Endodermal cell (in vitro differentiated cells): Measurements from ENCODE around the gene GLB1L. TPM values are rescaled to one million over a fixed set of nuclear protein-coding genes. Genes with fewer than 3 reads are reported as not detected.

Experiments
- DNase-seq: peaks from one replicate; pipeline ENCODE4 v3.0.0-alpha.2; 2017
- H3K27ac ChIP-seq: 2 replicates; pipeline ENCODE4 v1.5.1; 2013; ENCODE audit warnings: mild to moderate bottlenecking, low read depth, low read length, moderate library complexity
- H3K27me3 ChIP-seq: 2 replicates; pipeline ENCODE4 v1.6.1; 2013; ENCODE audit warnings: mild to moderate bottlenecking, low read length, moderate library complexity; ENCODE audit not compliant: insufficient read depth, control insufficient read depth, poor library complexity, severe bottlenecking
- H3K36me3 ChIP-seq: 2 replicates; pipeline ENCODE4 v1.7.0; 2013; ENCODE audit warnings: mild to moderate bottlenecking, low read length, moderate library complexity; ENCODE audit not compliant: control insufficient read depth, insufficient read depth
- H3K4me1 ChIP-seq: one replicate; pipeline ENCODE4 v1.7.0; 2013; ENCODE audit warnings: low read length; ENCODE audit not compliant: control insufficient read depth, insufficient read depth
- H3K4me3 ChIP-seq: 2 replicates; pipeline ENCODE4 v1.5.1; 2013; ENCODE audit warnings: mild to moderate bottlenecking, low read length, moderate library complexity
- H3K9ac ChIP-seq: 2 replicates; pipeline ENCODE4 v1.6.1; 2013; ENCODE audit warnings: mild to moderate bottlenecking, low read length, moderate library complexity; ENCODE audit not compliant: poor library complexity, severe bottlenecking; ENCODE audit errors: extremely low read depth
- H3K9me3 ChIP-seq: 2 replicates; pipeline ENCODE4 v1.6.1; 2013; ENCODE audit warnings: mild to moderate bottlenecking, low read length, moderate library complexity; ENCODE audit not compliant: control insufficient read depth
- H3K27ac Mint-ChIP-seq: 2 replicates; pipeline ENCODE4 v1.8.0; 2020; ENCODE audit warnings: mixed read lengths
- H3K27me3 Mint-ChIP-seq: 2 replicates; pipeline ENCODE4 v1.8.0; 2021; ENCODE audit warnings: mild to moderate bottlenecking, mixed read lengths; ENCODE audit not compliant: insufficient read depth
- H3K36me3 Mint-ChIP-seq: 2 replicates; pipeline ENCODE4 v1.8.0; 2020; ENCODE audit warnings: low read depth, mixed read lengths
- H3K4me1 Mint-ChIP-seq: 2 replicates; pipeline ENCODE4 v1.8.0; 2020; ENCODE audit warnings: mixed read lengths
- H3K4me3 Mint-ChIP-seq: 2 replicates; pipeline ENCODE4 v1.8.0; 2020; ENCODE audit warnings: mild to moderate bottlenecking, moderate library complexity, mixed read lengths
- H3K9me3 Mint-ChIP-seq: 2 replicates; pipeline ENCODE4 v1.8.0; 2020; ENCODE audit warnings: mild to moderate bottlenecking, mixed read lengths
- WGBS, 2 experiments: methylation state at CpG; one replicate each; pipeline versions ENCODE4 v1.1.5 to v1.1.7; 2013; ENCODE audit warnings: missing lambda C conversion rate in 2 of 2, mixed read lengths in 1 of 2; ENCODE audit not compliant: insufficient coverage in 1 of 2, insufficient read length in 1 of 2; 5-methylcytosine and 5-hydroxymethylcytosine counted together
- total RNA-seq, 2 donors: library from RNA; stranded (reverse); fragmentation: NEBNext Ultra II Directional in 1 of 2; extraction: Animal tissue kit (Norgen Biotek cat#: 25700) in 1 of 2; gene quantifications; 2 replicates in 1 of 2; 3 replicates in 1 of 2; pipeline ENCODE4 v1.2.1, GENCODE V29; 2021
- TF ChIP-seq, protein P1 (sequence below): fragments of 200-600 bp; sonication (generic); conservative IDR thresholded peaks from 2 replicates; pipeline ENCODE4 v1.5.0; 2021; ENCODE audit warnings: antibody characterized with exemption, mild to moderate bottlenecking

GLB1L gene
- total RNA-seq, 2 donors from 2014 or later = 9.7 to 13.8 TPM

DNA sequence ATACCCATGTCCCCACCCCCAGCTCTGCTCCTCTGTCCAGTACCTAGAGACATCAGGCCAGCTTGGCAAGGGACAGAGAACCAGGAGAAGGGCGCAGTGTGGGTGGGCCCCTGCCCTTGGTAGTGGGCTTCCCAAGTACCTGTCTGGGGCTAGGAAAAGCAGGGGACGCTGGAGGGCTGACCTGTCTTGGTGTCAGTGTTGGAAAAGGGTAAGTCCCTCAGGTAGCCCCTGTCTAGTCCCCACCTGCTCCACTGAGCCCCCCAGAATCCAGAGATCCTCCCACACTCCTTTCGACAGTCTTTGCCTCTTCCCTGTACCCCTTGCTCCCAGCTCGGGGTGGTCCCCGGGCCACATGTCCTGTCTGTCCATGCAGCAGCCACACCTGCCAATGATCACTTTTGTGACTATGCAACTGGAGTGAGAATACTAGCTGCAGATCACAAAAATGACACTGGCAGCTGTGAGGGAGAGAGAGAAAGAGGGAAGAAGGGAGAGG lies 48.5 kb upstream of the GLB1L start:
- Histone ChIP-seq H3K36me3 (no peaks in the 10 kb centered on the region), H3K9ac (no peak overlapping the region), H3K27ac (no peak overlapping the region), H3K4me3 (peak overlapping the region; percentile 81), H3K9me3 (no peaks in the 10 kb centered on the region), H3K4me1 (no peaks in the 10 kb centered on the region), H3K27me3 (peaks cover 9% of the 10 kb centered on the region)
- TF ChIP-seq, protein P1, sequence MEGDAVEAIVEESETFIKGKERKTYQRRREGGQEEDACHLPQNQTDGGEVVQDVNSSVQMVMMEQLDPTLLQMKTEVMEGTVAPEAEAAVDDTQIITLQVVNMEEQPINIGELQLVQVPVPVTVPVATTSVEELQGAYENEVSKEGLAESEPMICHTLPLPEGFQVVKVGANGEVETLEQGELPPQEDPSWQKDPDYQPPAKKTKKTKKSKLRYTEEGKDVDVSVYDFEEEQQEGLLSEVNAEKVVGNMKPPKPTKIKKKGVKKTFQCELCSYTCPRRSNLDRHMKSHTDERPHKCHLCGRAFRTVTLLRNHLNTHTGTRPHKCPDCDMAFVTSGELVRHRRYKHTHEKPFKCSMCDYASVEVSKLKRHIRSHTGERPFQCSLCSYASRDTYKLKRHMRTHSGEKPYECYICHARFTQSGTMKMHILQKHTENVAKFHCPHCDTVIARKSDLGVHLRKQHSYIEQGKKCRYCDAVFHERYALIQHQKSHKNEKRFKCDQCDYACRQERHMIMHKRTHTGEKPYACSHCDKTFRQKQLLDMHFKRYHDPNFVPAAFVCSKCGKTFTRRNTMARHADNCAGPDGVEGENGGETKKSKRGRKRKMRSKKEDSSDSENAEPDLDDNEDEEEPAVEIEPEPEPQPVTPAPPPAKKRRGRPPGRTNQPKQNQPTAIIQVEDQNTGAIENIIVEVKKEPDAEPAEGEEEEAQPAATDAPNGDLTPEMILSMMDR = no peak
- Mint-ChIP-seq H3K36me3 (no peaks in the 10 kb centered on the region), H3K27me3 (peaks cover 40% of the 10 kb centered on the region), H3K4me3 (peak overlapping the region; percentile 73), H3K9me3 (no peaks in the 10 kb centered on the region), H3K27ac (no peak overlapping the region), H3K4me1 (peaks cover under 1% of the 10 kb centered on the region)
- WGBS, 2 experiments = 94 to 96% methylated on average over 3 to 5 of the region's 5 CpGs
- DNase-seq = no peak

DNA sequence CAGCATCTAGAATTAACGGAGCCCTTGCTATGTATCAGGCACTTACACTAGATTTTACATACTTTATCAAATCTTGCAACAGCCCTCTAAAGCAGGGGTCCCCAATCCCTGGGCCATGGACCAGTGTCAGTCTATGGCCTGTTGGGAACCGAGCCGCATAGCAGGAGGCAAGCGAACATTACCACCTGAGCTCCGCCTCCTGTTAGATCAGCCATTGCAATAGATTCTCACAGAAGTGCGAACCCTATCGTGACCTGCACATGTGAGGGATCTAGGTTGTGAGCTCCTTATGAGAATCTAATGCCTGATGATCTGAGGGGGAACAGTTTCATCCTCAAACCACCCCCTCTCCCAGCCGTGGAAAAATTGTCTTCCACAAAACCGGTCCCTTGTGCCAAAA lies 47.4 kb upstream of the GLB1L start:
- H3K4me1 Mint-ChIP-seq = no peaks in the 10 kb centered on the region

DNA sequence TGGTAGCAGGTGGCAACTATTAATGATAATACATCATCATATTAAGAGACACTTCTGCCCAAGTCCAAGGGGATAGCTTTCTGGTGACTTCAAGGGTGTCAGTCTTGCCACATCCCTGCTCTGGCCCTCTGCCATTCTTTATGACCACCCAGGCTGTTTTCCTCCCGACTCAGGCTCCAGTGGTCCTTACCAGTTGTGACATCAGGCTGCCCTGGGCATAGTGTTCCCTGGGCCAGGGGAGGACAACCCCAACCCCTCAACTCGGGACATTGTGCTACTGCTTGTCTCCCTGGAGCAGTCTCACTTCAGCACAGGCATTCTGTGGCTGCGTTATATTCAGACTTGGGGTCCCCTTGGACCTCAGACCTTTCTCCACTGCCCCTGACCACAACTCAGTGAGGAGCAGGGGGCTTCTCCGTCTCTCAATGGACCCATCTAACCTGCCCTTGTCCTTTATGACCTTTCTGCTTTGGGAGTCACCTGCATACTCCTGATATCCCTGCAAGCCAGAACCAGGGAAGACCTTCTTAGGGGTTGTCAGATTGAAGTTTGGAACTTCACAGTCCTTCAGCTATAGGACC lies 46.8 kb upstream of the GLB1L start:
- H3K27me3 ChIP-seq = peaks cover 9% of the 10 kb centered on the region
- no peaks in the 10 kb centered on the region for H3K36me3 Mint-ChIP-seq
- WGBS, 2 experiments = 87 to 93% methylated on average over 3 to 4 of the region's 4 CpGs
- no peak overlapping the region for H3K4me3 ChIP-seq
- H3K9me3 Mint-ChIP-seq = no peaks in the 10 kb centered on the region
- H3K4me1 ChIP-seq = no peaks in the 10 kb centered on the region
- TF ChIP-seq, protein P1 = no peak
- H3K9ac ChIP-seq = no peak overlapping the region
- H3K27ac Mint-ChIP-seq = no peak overlapping the region
- H3K9me3 ChIP-seq = no peaks in the 10 kb centered on the region
- H3K4me3 Mint-ChIP-seq = no peak overlapping the region
- H3K36me3 ChIP-seq = no peaks in the 10 kb centered on the region
- no peaks in the 10 kb centered on the region for H3K4me1 Mint-ChIP-seq
- no peak for DNase-seq
- H3K27ac ChIP-seq = no peak overlapping the region
- H3K27me3 Mint-ChIP-seq = peaks cover 33% of the 10 kb centered on the region

More for the DNA sequence above, 47.4 kb upstream of the GLB1L start:
- H3K36me3 ChIP-seq = no peaks in the 10 kb centered on the region
- no peak overlapping the region for H3K4me3 ChIP-seq
- no peak overlapping the region for H3K27ac ChIP-seq
- 94 to 96% methylated on average over 6 to 9 of the region's 9 CpGs for WGBS, 2 experiments
- no peak overlapping the region for H3K9ac ChIP-seq
- no peaks in the 10 kb centered on the region for H3K9me3 Mint-ChIP-seq
- DNase-seq = peak; percentile 28
- H3K9me3 ChIP-seq = no peaks in the 10 kb centered on the region
- peaks cover 36% of the 10 kb centered on the region for H3K27me3 Mint-ChIP-seq
- no peaks in the 10 kb centered on the region for H3K36me3 Mint-ChIP-seq
- no peak overlapping the region for H3K4me3 Mint-ChIP-seq
- no peaks in the 10 kb centered on the region for H3K4me1 ChIP-seq
- no peak overlapping the region for H3K27ac Mint-ChIP-seq
- TF ChIP-seq, protein P1 = no peak
- peaks cover 9% of the 10 kb centered on the region for H3K27me3 ChIP-seq
